SK-N-MC (cell line): ENCODE results near the gene LRRC55.

Experiments
- DNase-seq: peaks from one replicate; pipeline ENCODE4 v3.0.0-alpha.2; 2011; ENCODE audit warnings: low read depth, low spot score
- H3K27ac ChIP-seq: fragments of 200-600 bp; sonication (generic); 2 replicates; pipeline ENCODE4 v1.5.1; 2016; ENCODE audit warnings: mixed run types
- H3K36me3 ChIP-seq: fragments of 200-600 bp; sonication (generic); 2 replicates; pipeline ENCODE4 v1.6.1; 2017; ENCODE audit warnings: antibody characterized with exemption, low read length, mixed read lengths; ENCODE audit not compliant: insufficient read depth
- H3K4me3 ChIP-seq: fragments of 200-600 bp; sonication (generic); 2 replicates; pipeline ENCODE4 v1.5.1; 2016
- H3K9ac ChIP-seq: fragments of 200-600 bp; sonication (generic); 2 replicates; pipeline ENCODE4 v1.8.0; 2017; ENCODE audit warnings: mixed run types, mixed read lengths; ENCODE audit not compliant: insufficient read length
- H3K9me3 ChIP-seq: fragments of 200-600 bp; sonication (generic); 2 replicates; pipeline ENCODE4 v1.6.1; 2017; ENCODE audit warnings: low read depth, mild to moderate bottlenecking, antibody characterized with exemption, low read length, moderate library complexity, mixed read lengths
- EZH2 ChIP-seq: fragments of 200-600 bp; sonication (generic); IDR thresholded peaks from one replicate; pipeline ENCODE4 v1.6.1; 2017; ENCODE audit warnings: antibody characterized with exemption
- FOXP2 ChIP-seq: optimal IDR thresholded peaks from 2 replicates; pipeline ENCODE3; 2011; ENCODE audit warnings: mild to moderate bottlenecking, moderate library complexity; ENCODE audit not compliant: insufficient read depth; ENCODE audit errors: extremely low read length, control extremely low read depth
- POLR2AphosphoS5 ChIP-seq: IDR thresholded peaks from 2 replicates; pipeline ENCODE4 v1.6.1; 2012; ENCODE audit warnings: mild to moderate bottlenecking, low read depth, low read length, borderline replicate concordance

Gene LRRC55

GRCh38 chr11:57144531-57145320 lies 37.0 kb upstream of the LRRC55 start:
- no peak for DNase-seq
- no peak overlapping the region for H3K4me3 ChIP-seq
- no peak for TF ChIP-seq FOXP2
- TF ChIP-seq EZH2, result no peak
- TF ChIP-seq POLR2AphosphoS5, result no peak
- H3K9ac ChIP-seq, result no peak overlapping the region
- no peaks in the 10 kb centered on the region for H3K9me3 ChIP-seq
- H3K36me3 ChIP-seq, result no peaks in the 10 kb centered on the region
- no peak overlapping the region for H3K27ac ChIP-seq

GRCh38 chr11:57146301-57146700 lies 35.5 kb upstream of the LRRC55 start:
- Histone ChIP-seq H3K9ac (no peak overlapping the region), H3K9me3 (no peaks in the 10 kb centered on the region), H3K27ac (no peak overlapping the region), H3K4me3 (no peak overlapping the region), H3K36me3 (no peaks in the 10 kb centered on the region)
- TF ChIP-seq FOXP2, result no peak
- no peak for TF ChIP-seq POLR2AphosphoS5
- no peak for TF ChIP-seq EZH2
- no peak for DNase-seq

- Histone ChIP-seq H3K27ac (no peak overlapping the region), H3K9me3 (no peaks in the 10 kb centered on the region), H3K4me3 (no peak overlapping the region), H3K36me3 (no peaks in the 10 kb centered on the region), H3K9ac (no peak overlapping the region)
- no peak for DNase-seq
- TF ChIP-seq EZH2, result no peak
- TF ChIP-seq POLR2AphosphoS5, result no peak
- TF ChIP-seq FOXP2, result no peak
These were observed 33.1 kb upstream of the LRRC55 start for GRCh38 chr11:57148621-57149020.

GRCh38 chr11:57150454-57150917 lies 31.3 kb upstream of the LRRC55 start:
- TF ChIP-seq FOXP2 (no peak), EZH2 (no peak), POLR2AphosphoS5 (no peak)
- Histone ChIP-seq H3K27ac (no peak overlapping the region), H3K9ac (no peak overlapping the region), H3K4me3 (no peak overlapping the region), H3K36me3 (no peaks in the 10 kb centered on the region), H3K9me3 (no peaks in the 10 kb centered on the region)
- no peak for DNase-seq

GRCh38 chr11:57152134-57152533 lies 29.6 kb upstream of the LRRC55 start:
- H3K9me3 ChIP-seq, result no peaks in the 10 kb centered on the region
- H3K4me3 ChIP-seq, result no peak overlapping the region
- H3K27ac ChIP-seq, result no peak overlapping the region
- no peaks in the 10 kb centered on the region for H3K36me3 ChIP-seq
- no peak overlapping the region for H3K9ac ChIP-seq
- TF ChIP-seq POLR2AphosphoS5 (no peak), EZH2 (no peak), FOXP2 (no peak)
- no peak for DNase-seq

GRCh38 chr11:57153448-57153847 lies 28.3 kb upstream of the LRRC55 start:
- H3K9me3 ChIP-seq, result no peaks in the 10 kb centered on the region
- H3K4me3 ChIP-seq, result no peak overlapping the region
- H3K27ac ChIP-seq, result no peak overlapping the region
- no peak overlapping the region for H3K9ac ChIP-seq
- no peaks in the 10 kb centered on the region for H3K36me3 ChIP-seq
- no peak for DNase-seq
- TF ChIP-seq EZH2, result no peak

- no peaks in the 10 kb centered on the region for H3K9me3 ChIP-seq
- H3K4me3 ChIP-seq, result no peak overlapping the region
- no peaks in the 10 kb centered on the region for H3K36me3 ChIP-seq
- DNase-seq, result no peak
- H3K27ac ChIP-seq, result no peak overlapping the region
- TF ChIP-seq POLR2AphosphoS5 (no peak), FOXP2 (no peak)
- no peak overlapping the region for H3K9ac ChIP-seq
These were observed 27.0 kb upstream of the LRRC55 start for GRCh38 chr11:57154739-57155138.

- H3K4me3 ChIP-seq, result no peak overlapping the region
- TF ChIP-seq FOXP2 (no peak), POLR2AphosphoS5 (no peak), EZH2 (no peak)
- DNase-seq, result no peak
- H3K27ac ChIP-seq, result no peak overlapping the region
- H3K9ac ChIP-seq, result no peak overlapping the region
- no peaks in the 10 kb centered on the region for H3K9me3 ChIP-seq
- H3K36me3 ChIP-seq, result no peaks in the 10 kb centered on the region
These were observed 26.4 kb upstream of the LRRC55 start for GRCh38 chr11:57155400-57155799.
